ENCODE results near the gene MSLN.

MSLN gene

DNA sequence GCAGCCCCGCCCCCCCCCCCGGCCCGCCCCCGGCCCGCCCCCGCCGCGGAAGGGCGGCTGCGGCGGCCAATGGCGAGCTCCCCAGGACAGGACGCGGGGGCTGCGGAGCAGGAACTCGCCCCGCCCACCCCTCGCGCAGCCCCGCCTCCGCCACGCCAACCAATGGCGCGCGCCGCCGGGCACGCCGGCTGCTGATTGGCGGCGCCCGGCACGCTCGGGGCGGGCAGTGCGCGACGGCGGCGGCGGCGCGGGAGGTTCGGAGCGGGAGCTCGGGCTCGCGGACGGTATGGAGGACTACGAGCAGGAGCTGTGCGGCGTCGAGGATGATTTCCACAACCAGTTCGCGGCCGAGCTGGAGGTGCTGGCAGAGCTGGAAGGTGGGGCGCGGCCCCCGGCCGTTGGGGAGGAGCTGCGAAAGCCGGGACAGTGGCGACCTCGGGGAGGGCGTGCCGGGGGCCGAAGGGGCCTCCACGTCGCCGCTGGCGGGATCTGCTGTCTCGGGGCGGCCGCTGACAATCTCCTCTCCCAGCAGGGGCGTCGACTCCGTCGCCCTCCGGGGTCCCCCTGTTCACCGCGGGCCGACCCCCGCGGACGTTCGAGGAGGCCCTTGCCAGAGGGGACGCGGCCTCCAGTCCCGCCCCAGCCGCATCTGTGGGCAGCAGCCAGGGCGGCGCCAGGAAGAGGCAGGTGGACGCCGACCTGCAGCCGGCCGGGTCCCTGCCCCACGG is 28.0 kb downstream of the MSLN start, which contains the start of gene CHTF18:
Gene CHTF18 (plus strand): TSS at position 222 of the 728 bp plus-strand sequence. CDS start 65 bp downstream, at position 287.
- peak; percentile 75 to 84 for DNase-seq (ENCODE audit: low read depth in 2 of 2, low spot score in 1 of 2)

DNA sequence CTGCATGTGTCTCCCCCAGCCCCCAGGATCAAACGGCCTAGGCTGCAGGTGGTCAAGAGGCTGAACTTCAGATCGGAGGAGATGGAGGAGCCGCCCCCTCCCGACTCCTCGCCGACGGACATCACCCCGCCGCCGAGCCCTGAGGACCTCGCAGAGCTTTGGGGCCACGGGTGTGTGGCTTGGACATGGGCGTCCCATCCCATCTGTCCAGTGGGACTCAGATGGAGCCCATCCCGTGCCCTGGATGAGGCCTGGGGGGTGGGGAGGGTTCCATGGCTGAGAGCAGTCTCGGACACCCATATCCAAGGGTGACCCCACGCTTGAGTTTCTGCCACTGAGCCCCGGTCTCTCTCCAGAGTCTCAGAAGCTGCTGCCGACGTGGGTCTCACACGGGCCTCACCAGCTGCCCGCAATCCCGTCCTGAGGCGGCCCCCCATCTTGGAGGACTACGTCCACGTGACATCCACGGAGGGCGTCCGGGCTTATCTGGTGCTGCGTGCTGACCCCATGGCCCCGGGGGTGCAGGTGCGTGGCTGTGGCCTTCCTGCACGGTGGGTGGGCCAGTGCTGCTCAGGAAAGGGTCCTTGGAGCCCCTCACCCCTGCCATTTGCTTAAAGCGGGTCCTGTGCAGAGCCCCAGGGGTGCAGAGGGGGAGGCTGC is 28.8 kb downstream of the MSLN start:
- no peak for DNase-seq (ENCODE audit: low read depth in 2 of 2, low spot score in 1 of 2)

DNA sequence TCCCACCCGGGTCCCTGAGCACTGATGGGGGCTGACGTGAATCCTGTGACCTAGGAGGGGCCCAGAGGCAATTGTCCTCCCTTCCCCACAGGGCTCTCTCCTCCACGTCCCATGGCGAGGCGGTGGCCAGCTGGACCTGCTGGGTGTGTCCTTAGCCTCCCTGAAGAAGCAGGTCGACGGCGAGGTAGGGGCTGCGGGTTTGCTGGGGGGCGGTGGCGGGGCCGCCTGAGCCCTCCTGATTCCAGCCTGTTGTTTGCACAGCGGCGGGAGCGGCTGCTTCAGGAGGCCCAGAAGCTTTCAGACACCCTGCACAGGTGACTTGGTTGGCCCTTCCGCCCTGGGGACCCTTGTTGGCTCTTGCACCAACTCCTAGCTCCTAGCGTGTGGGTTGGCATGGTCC is 29.6 kb downstream of the MSLN start:
- no peak for DNase-seq (ENCODE audit: low read depth in 2 of 2, low spot score in 1 of 2)

- no peak for DNase-seq (ENCODE audit: low read depth in 2 of 2, low spot score in 1 of 2)
Observed at GRCh38 chr16:791131-791530, 30.6 kb downstream of the MSLN start.

DNA sequence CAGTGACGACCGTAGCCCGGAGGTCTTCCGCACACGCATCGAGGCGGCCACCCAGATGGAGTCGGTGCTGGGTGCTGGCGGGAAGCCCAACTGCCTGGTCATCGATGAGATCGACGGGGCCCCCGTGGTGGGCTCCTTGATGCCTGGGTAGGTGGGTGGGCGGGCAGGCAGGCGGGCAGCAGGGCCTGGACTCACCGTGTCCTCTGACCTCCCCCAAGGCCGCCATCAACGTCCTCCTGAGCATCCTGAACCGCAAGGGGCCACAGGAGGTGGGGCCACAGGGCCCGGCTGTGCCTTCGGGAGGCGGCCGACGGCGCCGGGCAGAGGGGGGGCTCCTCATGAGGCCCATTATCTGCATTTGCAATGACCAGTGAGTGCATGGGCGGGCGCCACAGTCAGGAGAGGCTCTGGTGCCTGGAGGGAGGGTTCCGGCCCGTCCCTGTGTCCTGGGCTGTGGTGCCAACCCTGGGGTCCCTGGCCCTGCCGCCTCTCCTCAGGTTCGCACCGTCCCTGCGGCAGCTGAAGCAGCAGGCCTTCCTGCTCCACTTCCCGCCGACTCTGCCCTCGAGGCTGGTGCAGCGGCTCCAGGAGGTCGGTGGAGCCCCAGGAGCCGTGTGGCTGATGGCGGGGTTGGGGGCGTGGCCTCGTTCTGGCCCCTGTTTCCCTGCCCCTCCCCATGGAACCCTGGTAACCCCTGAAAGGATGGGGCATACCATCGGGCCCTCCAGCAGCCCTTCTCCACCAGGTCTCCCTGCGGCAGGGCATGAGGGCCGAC is 31.9 kb downstream of the MSLN start:
- no peak for DNase-seq (ENCODE audit: low read depth in 2 of 2, low spot score in 1 of 2)

DNA sequence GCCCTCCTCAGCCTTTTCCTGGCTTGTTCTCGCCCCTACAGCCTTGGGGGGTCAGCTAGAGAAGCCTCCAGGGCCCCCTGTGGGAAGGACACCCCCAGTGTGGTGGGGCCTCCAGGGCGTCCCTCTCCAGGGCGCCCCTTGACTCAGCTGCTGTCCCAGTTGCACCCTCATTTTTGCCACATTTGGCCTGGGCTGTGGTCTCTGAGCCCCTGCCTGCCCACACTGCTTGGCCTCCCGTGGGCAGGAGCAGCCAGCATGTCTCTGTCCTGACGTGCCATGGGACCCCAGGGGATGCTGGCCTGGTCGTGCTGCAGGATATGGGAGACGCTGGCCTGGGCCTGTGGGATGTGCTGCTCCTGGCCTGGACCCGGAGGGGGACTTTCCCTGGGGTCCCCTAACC is 32.9 kb downstream of the MSLN start:
- no peak for DNase-seq (ENCODE audit: low read depth in 2 of 2, low spot score in 1 of 2)

DNA sequence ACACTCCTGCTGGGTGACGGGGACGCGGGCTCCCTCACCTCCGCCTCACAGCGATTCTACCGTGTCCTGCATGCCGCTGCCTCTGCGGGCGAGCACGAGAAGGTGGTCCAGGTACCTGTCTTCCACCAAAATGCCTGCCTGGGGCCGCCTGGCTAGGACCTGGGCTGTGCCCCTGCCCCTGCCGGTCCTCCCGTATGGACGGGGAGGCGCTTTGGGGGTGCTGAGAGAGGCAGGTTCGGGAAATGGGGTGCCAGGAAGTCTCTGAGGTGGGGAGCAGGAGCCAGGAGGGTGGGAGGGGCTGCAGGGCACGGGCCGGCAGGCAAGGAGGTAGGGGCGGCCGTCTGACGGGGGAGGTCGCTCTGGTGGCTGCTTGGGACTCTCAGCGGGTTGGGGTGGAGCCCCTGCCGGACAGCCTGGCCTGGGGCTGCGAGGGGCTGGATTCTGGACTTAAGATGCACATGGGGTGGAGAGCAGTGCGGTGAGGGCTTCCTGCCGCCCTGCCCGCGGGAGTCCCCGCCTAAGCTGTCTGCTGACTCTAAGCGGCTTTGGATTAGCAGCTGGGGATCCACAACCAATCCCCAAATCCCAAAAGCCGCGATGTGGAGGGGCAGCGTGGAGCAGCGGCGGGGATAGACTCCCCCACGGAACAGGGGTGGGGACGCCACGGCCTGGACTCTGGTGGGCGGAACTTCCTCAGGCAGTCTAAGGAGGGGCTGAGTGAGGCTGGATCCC is 33.7 kb downstream of the MSLN start:
- DNase-seq (ENCODE audit: low read depth in 2 of 2, low spot score in 1 of 2), result no peak

DNA sequence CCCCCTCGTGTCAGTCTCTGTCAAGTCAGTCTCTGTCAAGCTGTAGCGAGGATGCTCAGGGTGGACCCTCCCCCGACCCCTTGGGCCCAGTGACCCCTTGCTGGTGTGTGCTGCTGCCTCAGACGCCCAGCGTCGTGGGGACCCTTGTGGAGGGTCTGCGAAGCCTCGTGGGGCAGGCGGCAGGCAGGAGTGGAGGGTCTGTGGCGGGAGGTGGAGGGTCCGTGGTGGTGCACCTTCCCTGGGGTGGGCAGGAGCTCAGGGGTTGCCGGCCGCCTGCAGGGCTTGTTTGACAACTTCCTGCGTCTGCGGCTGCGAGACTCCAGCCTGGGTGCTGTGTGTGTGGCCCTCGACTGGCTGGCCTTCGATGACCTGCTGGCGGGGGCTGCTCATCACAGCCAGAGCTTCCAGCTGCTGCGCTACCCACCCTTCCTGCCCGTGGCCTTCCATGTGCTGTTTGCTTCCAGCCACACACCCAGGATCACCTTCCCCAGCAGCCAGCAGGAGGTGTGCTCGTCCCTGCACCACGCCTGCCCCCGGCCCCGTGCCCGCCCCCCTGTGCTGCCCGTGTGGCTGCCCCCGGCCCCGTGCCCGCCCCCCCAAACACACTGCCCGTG is 34.4 kb downstream of the MSLN start:
- no peak for DNase-seq (ENCODE audit: low read depth in 2 of 2, low spot score in 1 of 2)

- no peak for DNase-seq (ENCODE audit: low read depth in 2 of 2, low spot score in 1 of 2)
Observed at GRCh38 chr16:795580-796229, 35.2 kb downstream of the MSLN start.

DNA sequence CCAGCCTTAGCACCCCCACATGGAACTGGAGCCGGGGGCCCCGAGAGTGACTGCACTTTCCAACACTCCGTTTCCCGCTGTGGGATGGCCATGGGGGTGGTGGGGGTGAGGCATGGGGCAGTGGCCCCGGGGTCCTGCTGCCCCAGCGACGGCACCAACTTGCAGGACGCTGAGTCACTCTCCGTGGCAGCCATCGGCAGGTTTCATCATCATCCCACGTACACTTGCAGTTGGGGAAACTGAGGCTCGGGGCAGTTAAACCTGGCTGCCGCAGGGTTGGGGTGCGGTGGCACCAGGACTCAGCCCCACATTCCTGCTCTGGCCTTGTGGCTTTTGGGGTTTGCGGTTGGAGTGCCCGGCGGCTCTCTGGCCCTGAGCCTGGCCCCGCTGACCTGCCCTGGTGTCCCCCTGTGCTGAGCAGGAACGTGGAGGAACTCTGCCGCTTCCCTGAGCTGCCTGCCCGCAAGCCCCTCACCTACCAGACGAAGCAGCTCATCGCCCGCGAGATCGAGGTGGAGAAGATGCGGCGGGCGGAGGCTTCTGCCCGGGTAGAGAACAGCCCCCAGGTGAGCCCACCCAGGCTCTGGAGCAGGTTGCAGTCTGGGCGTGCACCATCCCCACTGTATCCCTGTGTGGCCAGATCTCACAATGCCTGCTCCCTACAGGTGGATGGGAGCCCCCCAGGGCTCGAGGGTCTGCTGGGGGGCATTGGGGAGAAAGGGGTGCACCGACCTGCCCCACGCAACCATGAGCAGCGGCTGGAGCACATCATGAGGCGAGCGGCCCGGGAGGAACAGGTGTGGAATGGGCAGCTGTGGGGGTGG is 36.0 kb downstream of the MSLN start:
- no peak for DNase-seq (ENCODE audit: low read depth in 2 of 2, low spot score in 1 of 2)

DNA sequence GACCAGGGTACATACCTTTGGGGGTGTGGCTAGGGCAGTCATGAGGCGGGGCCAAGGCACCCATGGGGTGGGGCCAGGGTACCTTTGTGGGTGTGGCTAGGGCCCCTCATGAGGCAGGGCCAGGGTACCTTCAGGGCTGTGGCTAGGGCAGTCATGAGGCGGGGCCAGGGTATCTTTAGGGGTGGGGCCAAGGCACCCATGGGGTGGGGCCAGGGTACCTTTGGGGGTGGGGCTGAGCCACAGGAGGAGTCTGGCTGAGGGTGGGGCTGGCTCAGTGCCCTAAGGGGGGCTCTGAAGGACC is 36.5 kb downstream of the MSLN start:
- DNase-seq (ENCODE audit: low read depth in 2 of 2, low spot score in 1 of 2), result no peak

DNA sequence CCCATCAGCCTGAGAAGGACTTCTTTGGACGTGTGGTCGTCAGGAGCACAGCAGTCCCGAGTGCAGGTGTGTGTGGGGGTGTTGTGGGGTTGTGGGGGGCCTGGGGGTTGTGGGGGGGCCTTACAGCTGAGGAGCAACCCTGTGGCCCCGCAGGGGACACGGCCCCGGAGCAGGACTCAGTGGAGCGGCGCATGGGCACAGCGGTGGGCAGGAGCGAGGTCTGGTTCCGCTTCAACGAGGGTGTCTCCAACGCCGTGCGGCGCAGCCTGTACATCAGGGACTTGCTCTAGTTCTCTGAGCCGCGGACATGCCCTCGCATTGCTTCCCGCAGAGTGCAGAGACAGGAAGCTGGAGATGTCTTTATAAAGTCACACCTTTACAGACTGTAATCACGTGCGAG is 37.2 kb downstream of the MSLN start:
- no peak for DNase-seq (ENCODE audit: low read depth in 2 of 2, low spot score in 1 of 2)

- DNase-seq (ENCODE audit: low read depth in 2 of 2, low spot score in 1 of 2), result no peak
Observed at GRCh38 chr16:798666-799065, 38.1 kb downstream of the MSLN start.

DNA sequence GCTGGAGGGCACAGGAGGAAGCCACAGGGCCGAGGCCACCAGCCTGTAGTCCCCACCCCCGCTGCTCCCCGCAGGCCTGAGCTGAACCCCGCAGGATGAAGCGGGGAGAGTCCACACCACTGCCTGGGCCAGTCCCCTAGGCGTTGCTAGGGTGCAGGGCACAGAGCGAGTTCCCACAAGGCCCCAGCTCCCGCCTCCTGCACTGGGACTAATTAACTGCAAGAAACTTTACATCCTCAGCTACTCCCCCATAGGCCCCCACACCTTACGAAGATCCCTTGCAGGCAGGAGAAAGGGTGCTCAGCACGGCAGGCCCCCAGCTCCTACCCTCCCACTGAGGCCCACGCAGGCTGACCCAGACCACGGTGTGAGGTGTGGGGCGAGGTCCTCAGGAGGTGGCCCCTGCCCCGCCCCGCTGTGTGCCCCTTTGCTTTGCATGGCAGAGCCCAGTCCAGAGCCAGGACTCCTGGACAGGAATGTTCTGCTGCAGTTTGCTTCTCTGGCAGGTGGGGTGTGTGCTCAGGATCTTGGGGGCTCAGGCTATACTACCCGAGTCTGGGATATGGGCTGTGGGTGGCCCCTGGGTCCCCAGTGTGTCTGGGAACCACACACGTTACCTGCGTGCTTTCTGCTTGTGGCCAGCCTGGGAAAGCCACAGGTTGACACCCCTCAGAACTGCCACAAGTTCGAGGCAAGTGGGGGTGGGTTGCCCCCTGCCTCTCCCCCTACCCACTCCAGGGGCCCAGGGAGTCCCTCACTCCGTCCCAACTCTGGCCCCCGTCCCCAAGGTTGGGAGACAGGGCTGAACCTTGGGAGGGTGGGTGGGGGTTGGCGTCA is 38.8 kb downstream of the MSLN start:
- no peak for DNase-seq (ENCODE audit: low read depth in 2 of 2, low spot score in 1 of 2)

- DNase-seq (ENCODE audit: low read depth in 2 of 2, low spot score in 1 of 2), result no peak
Observed at GRCh38 chr16:799948-800833, 39.7 kb downstream of the MSLN start, which contains the start of gene GNG13. Gene GNG13 (minus strand): TSS chr16:800734. CDS start chr16:799077, 1,657 bp downstream.

DNA sequence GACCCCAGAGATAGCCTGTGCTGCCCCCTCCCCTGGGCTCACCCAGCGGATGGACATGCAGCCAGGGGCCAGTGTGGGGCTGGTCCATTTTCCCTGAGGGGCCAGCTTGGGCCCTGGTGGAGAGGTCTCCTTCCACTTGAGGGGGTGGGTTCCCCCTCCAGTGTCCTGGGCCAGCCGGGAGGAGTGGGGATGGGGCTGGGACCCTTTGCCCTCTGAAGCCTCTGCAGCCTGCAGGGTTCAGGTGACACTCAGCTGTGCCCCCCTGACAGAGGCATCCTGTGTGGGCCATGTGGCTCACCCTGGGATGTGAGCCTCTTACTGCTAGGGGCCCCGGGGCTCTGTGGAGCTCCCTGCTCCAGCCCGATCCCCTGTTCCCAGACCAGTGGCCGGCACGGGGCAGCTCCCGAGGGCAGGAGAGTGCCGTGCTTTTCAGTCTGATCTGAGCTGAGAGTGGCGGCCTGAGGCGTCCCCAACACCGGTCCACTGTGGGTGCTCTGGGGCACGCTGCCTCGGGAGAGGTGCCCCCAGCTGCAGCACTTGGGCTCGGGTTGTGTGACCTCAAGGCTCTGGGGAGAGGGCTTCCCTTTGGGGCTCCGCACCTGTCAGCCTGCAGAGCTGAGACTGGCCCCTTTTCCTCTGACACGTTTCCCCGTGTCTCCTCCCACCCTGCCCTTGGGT is 40.4 kb downstream of the MSLN start:
- no peak for DNase-seq (ENCODE audit: low read depth in 2 of 2, low spot score in 1 of 2)
